ENCODE data around the gene SPPL2A. TPM values are rescaled to one million over a fixed set of nuclear protein-coding genes. Genes with fewer than 3 reads are reported as not detected.

The SPPL2A gene
- total and polyA plus RNA-seq, 9 of the 15 experiments (the other 6 are each of a cell fraction or from before 2014, with no cell fraction given): 9.8 to 66.1 (median 38.0) TPM

GRCh38 chr15:50685976-50686468 lies 79.5 kb downstream of the SPPL2A start:
- TSS peak; percentile 79 for BruUV-seq (replicated peaks)
- no peaks in the 10 kb centered on the region; the same call in 1 of the 2 replicates for H4K20me1 ChIP-seq (replicated peaks; ENCODE audit: control insufficient read depth, insufficient read depth, low read length)
- H3K9me1 ChIP-seq (ENCODE audit: control insufficient read depth, insufficient read depth, low read length): no peaks in the 10 kb centered on the region
- peak; percentile 63 for FAIRE-seq
- ChIA-PET POLR2A (interaction anchor here (0.6 to 1.9 kb wide), 5 partner anchors 9 to 183 kb away, joined by 3 to 7 read pairs (median 4); partner anchors contain the start of gene SPPL2A), CTCF (ENCODE audit: low intra/inter-chr PET ratio) (interaction anchor here (1.6 kb wide), 1 partner anchor 191 kb away, joined by 3 read pairs; no protein-coding TSS in a partner anchor)
- no peaks in the 10 kb centered on the region for H3K27me3 ChIP-seq (ENCODE audit: control insufficient read depth in 2 of 2, insufficient read depth in 2 of 2, low read length in 2 of 2)
- peak overlapping the region; percentile 87 to 98 for H3K9ac ChIP-seq (ENCODE audit: insufficient read depth in 1 of 2, low read depth in 2 of 2, low read length in 2 of 2)
- H3K4me2 ChIP-seq (ENCODE audit: insufficient read depth, low read length): peak overlapping the region; percentile 96
- peak overlapping the region; percentile 82 for H3K4me3 ChIP-seq
- peak; percentile 41 to 86 (median 51) for DNase-seq (ENCODE audit: extremely low read depth in 1 of 4, low spot score in 3 of 4)
- peak; percentile 82 for ATAC-seq
- peak overlapping the region; percentile 97 for H3K27ac ChIP-seq (ENCODE audit: extremely low read depth, low read depth, low read length)
- WGBS (ENCODE audit: insufficient coverage, low coverage, missing lambda C conversion rate): under 1% methylated on average over 30 of the region's 30 CpGs
- intact Hi-C loops (cut with micrococcal nuclease): loop anchor here (2.0 kb wide), 1 partner anchor 79 kb away; the partner anchor contains the start of gene SPPL2A
- H2AFZ ChIP-seq (ENCODE audit: low read depth, low read length): peak overlapping the region; percentile 97
- peaks cover 9 to 26% of the 10 kb centered on the region in 2 experiments; a peak in 4 of 5 replicates for H3K4me1 ChIP-seq (replicated peaks in 1 of 2; ENCODE audit: control insufficient read depth in 2 of 2, insufficient read depth in 2 of 2, low read length in 2 of 2)
- in situ Hi-C loops (cut with MboI): no loop called here
- H3K79me2 ChIP-seq (ENCODE audit: control insufficient read depth, insufficient read depth, low read length): peaks cover 64% of the 10 kb centered on the region
- peaks cover 35% of the 10 kb centered on the region; the same call in 2 of the 3 replicates for H3K36me3 ChIP-seq (ENCODE audit: control insufficient read depth, insufficient read depth, low read length)
- no peaks in the 10 kb centered on the region for H3K9me3 ChIP-seq (replicated peaks; ENCODE audit: control insufficient read depth, insufficient read depth, low read depth, low read length)
- TF ChIP-seq ZBED1 (IDR thresholded peaks at IDR 0.05) (0 out of 2 replicates have a peak, but pooled peaks have one; percentile 29), NFIX (CRISPR knock-in tag; IDR thresholded peaks at IDR 0.05; ENCODE audit: low read depth) (no peak), RBFOX2 (IDR thresholded peaks at IDR 0.05; ENCODE audit: low read depth, low read length) (no peak), SRF (CRISPR knock-in tag; IDR thresholded peaks at IDR 0.05) (0 out of 4 replicates have a peak, but pooled peaks of 1 of the 2 experiments have one; percentile 13), ZNF696 (CRISPR knock-in tag; conservative IDR thresholded peaks at IDR 0.05) (no peak), BCLAF1 (IDR thresholded peaks at IDR 0.05; ENCODE audit: borderline replicate concordance in 1 of 2, control insufficient read depth in 1 of 2, low read depth in 2 of 2, low read length in 1 of 2) (no peak), PHF20 (IDR thresholded peaks at IDR 0.05; ENCODE audit: partially characterized antibody) (peak; percentile 40), ZNF347 (CRISPR knock-in tag; IDR thresholded peaks at IDR 0.05; ENCODE audit: low read depth) (no peak), ZNF445 (CRISPR knock-in tag; IDR thresholded peaks at IDR 0.05; ENCODE audit: low read depth) (no peak), ZNF639 (CRISPR knock-in tag; conservative IDR thresholded peaks at IDR 0.05 in 1 of 2, IDR thresholded peaks at IDR 0.05 in 1 of 2) (no peak)
- TF ChIP-seq, protein P1, sequence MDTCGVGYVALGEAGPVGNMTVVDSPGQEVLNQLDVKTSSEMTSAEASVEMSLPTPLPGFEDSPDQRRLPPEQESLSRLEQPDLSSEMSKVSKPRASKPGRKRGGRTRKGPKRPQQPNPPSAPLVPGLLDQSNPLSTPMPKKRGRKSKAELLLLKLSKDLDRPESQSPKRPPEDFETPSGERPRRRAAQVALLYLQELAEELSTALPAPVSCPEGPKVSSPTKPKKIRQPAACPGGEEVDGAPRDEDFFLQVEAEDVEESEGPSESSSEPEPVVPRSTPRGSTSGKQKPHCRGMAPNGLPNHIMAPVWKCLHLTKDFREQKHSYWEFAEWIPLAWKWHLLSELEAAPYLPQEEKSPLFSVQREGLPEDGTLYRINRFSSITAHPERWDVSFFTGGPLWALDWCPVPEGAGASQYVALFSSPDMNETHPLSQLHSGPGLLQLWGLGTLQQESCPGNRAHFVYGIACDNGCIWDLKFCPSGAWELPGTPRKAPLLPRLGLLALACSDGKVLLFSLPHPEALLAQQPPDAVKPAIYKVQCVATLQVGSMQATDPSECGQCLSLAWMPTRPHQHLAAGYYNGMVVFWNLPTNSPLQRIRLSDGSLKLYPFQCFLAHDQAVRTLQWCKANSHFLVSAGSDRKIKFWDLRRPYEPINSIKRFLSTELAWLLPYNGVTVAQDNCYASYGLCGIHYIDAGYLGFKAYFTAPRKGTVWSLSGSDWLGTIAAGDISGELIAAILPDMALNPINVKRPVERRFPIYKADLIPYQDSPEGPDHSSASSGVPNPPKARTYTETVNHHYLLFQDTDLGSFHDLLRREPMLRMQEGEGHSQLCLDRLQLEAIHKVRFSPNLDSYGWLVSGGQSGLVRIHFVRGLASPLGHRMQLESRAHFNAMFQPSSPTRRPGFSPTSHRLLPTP (IDR thresholded peaks at IDR 0.05; ENCODE audit: borderline replicate concordance, extremely low read depth, insufficient read length): no peak
- TF ChIP-seq, protein P2, sequence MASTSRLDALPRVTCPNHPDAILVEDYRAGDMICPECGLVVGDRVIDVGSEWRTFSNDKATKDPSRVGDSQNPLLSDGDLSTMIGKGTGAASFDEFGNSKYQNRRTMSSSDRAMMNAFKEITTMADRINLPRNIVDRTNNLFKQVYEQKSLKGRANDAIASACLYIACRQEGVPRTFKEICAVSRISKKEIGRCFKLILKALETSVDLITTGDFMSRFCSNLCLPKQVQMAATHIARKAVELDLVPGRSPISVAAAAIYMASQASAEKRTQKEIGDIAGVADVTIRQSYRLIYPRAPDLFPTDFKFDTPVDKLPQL (IDR thresholded peaks at IDR 0.05; ENCODE audit: extremely low read depth, insufficient read length): no peak
